ENCODE measurements around the gene VCAN.

VCAN gene

GRCh38 chr5:83469075-83469474, 2.5 kb upstream of the VCAN start:
- no peak for DNase-seq

- peak; percentile 47 to 64 (median 55) for DNase-seq
Measured at GRCh38 chr5:83470526-83471404, 779 bp upstream of the VCAN start.

- DNase-seq = no peak
Measured at GRCh38 chr5:83472213-83472507, 616 bp downstream of the VCAN start.

- DNase-seq = peak; percentile 66 to 68 (median 67)
Measured at GRCh38 chr5:83472508-83473345, 1.2 kb downstream of the VCAN start.

GRCh38 chr5:83473346-83474160, 2.0 kb downstream of the VCAN start:
- DNase-seq = peak; percentile 91 to 93 (median 93)

- peak; percentile 84 to 94 (median 89) for DNase-seq
Measured at GRCh38 chr5:83474161-83474796, 2.7 kb downstream of the VCAN start.

- peak in 1 of 3 donors; percentile 27 for DNase-seq
Measured at GRCh38 chr5:83474991-83475390, 3.4 kb downstream of the VCAN start.

GRCh38 chr5:83475391-83475863, 3.9 kb downstream of the VCAN start:
- no peak for DNase-seq

- DNase-seq = no peak
Measured at GRCh38 chr5:83475935-83476814, 4.6 kb downstream of the VCAN start.

GRCh38 chr5:83482961-83483360, 11.4 kb downstream of the VCAN start:
- DNase-seq = no peak

GRCh38 chr5:83484294-83484693, 12.8 kb downstream of the VCAN start:
- no peak for DNase-seq

- no peak for DNase-seq
Measured at GRCh38 chr5:83485842-83486241, 14.3 kb downstream of the VCAN start.

GRCh38 chr5:83487155-83487554, 15.6 kb downstream of the VCAN start:
- no peak for DNase-seq

GRCh38 chr5:83488271-83488670, 16.7 kb downstream of the VCAN start:
- DNase-seq = no peak

- DNase-seq = no peak
Measured at GRCh38 chr5:83488821-83489220, 17.3 kb downstream of the VCAN start.

GRCh38 chr5:83490203-83490602, 18.7 kb downstream of the VCAN start:
- no peak for DNase-seq

- no peak for DNase-seq
Measured at GRCh38 chr5:83492331-83492730, 20.8 kb downstream of the VCAN start.

GRCh38 chr5:83493644-83494043, 22.1 kb downstream of the VCAN start:
- DNase-seq = no peak

- no peak for DNase-seq
Measured at GRCh38 chr5:83494087-83494620, 22.6 kb downstream of the VCAN start.

- peak in 1 of 3 donors; percentile 40 for DNase-seq
Measured at GRCh38 chr5:83494666-83495065, 23.1 kb downstream of the VCAN start.

- DNase-seq = no peak
Measured at GRCh38 chr5:83496626-83497025, 25.1 kb downstream of the VCAN start.

All from suppressor macrophage treated with lipopolysaccharide for 1 hour (primary cell).